Esophagus (tissue), 2 donors: ENCODE data around the gene ADGRA1. TPM values are rescaled to one million over a fixed set of nuclear protein-coding genes. Genes with fewer than 3 reads are reported as not detected.

Source experiments
- H3K27ac ChIP-seq, 2 donors: one replicate each; pipeline ENCODE4 v1.5.1; 2013; ENCODE audit warnings: low read depth in 2 of 2, mild to moderate bottlenecking in 2 of 2, inconsistent platforms in 1 of 2, low read length in 1 of 2, moderate library complexity in 1 of 2
- H3K27me3 ChIP-seq, 2 donors: one replicate each; pipeline ENCODE4 v1.6.1; 2013; ENCODE audit warnings: low read length in 2 of 2, control low read depth in 1 of 2, mild to moderate bottlenecking in 1 of 2; ENCODE audit not compliant: insufficient read depth in 2 of 2, control insufficient read depth in 1 of 2
- H3K36me3 ChIP-seq, 2 donors: one replicate each; pipeline ENCODE4 v1.6.1; 2013; ENCODE audit warnings: low read length in 1 of 2; ENCODE audit not compliant: control insufficient read depth in 2 of 2, insufficient read depth in 2 of 2
- H3K4me1 ChIP-seq, 2 donors: one replicate each; pipeline ENCODE4 v1.6.1; 2013; ENCODE audit warnings: low read length in 1 of 2; ENCODE audit not compliant: control insufficient read depth in 2 of 2, insufficient read depth in 2 of 2
- H3K4me3 ChIP-seq, 2 donors: one replicate each; pipeline ENCODE4 v1.5.1; 2013; ENCODE audit warnings: low read length in 2 of 2, mild to moderate bottlenecking in 2 of 2, low read depth in 1 of 2, moderate library complexity in 1 of 2
- H3K9me3 ChIP-seq, 2 donors: one replicate each; pipeline ENCODE4 v1.6.1; 2013; ENCODE audit warnings: mild to moderate bottlenecking in 2 of 2, low read depth in 1 of 2, low read length in 1 of 2, moderate library complexity in 1 of 2; ENCODE audit not compliant: control insufficient read depth in 2 of 2, insufficient read depth in 1 of 2
- WGBS, 2 donors: extraction: QIAGEN DNeasy Blood & Tissue Kit; methylation state at CpG; one replicate each; pipeline ENCODE4 v1.1.7; 2013; 5-methylcytosine and 5-hydroxymethylcytosine counted together
- polyA plus RNA-seq, 2 donors: library from polyadenylated mRNA; stranded (reverse); fragments of 200-250 nt; gene quantifications; one replicate each; pipeline ENCODE4 v1.2.3, GENCODE V29; 2013
- donor health status: healthy with polysubstance abuse.
- donor health status: Bipolar disorder and iron deficiency.

ADGRA1 gene
- polyA plus RNA-seq, 2 donors, result 0.01 to 0.04 TPM

- Histone ChIP-seq H3K9me3 (no peaks in the 10 kb centered on the region), H3K4me3 (no peak overlapping the region), H3K4me1 (no peaks in the 10 kb centered on the region), H3K27ac (no peak overlapping the region), H3K36me3 (no peaks in the 10 kb centered on the region), H3K27me3 (no peaks in the 10 kb centered on the region)
- 77 to 80% methylated on average over 12 of the region's 12 CpGs for WGBS, 2 donors
Observed at GRCh38 chr10:133060881-133061280, 26.8 kb upstream of the ADGRA1 start.

- H3K4me3 ChIP-seq, result no peak overlapping the region
- no peaks in the 10 kb centered on the region for H3K9me3 ChIP-seq
- no peak overlapping the region for H3K27ac ChIP-seq
- H3K4me1 ChIP-seq, result no peaks in the 10 kb centered on the region
- WGBS, 2 donors, result 79 to 85% methylated on average over 23 of the region's 23 CpGs
- no peaks in the 10 kb centered on the region for H3K36me3 ChIP-seq
- H3K27me3 ChIP-seq, result no peaks in the 10 kb centered on the region
Observed at GRCh38 chr10:133061296-133062038, 26.3 kb upstream of the ADGRA1 start.

- H3K27me3 ChIP-seq, result no peaks in the 10 kb centered on the region
- H3K36me3 ChIP-seq, result no peaks in the 10 kb centered on the region
- 78 to 84% methylated on average over 23 of the region's 23 CpGs for WGBS, 2 donors
- H3K27ac ChIP-seq, result no peak overlapping the region
- H3K9me3 ChIP-seq, result no peaks in the 10 kb centered on the region
- no peaks in the 10 kb centered on the region for H3K4me1 ChIP-seq
- no peak overlapping the region for H3K4me3 ChIP-seq
Observed at GRCh38 chr10:133062085-133062484, 25.6 kb upstream of the ADGRA1 start.

GRCh38 chr10:133062635-133063034, 25.1 kb upstream of the ADGRA1 start:
- no peak overlapping the region for H3K4me3 ChIP-seq
- no peaks in the 10 kb centered on the region for H3K36me3 ChIP-seq
- H3K9me3 ChIP-seq, result no peaks in the 10 kb centered on the region
- no peaks in the 10 kb centered on the region for H3K4me1 ChIP-seq
- H3K27ac ChIP-seq, result no peak overlapping the region
- WGBS, 2 donors, result 62 to 63% methylated on average over 23 of the region's 23 CpGs
- no peaks in the 10 kb centered on the region for H3K27me3 ChIP-seq

GRCh38 chr10:133067149-133068105, 20.3 kb upstream of the ADGRA1 start:
- Histone ChIP-seq H3K36me3 (no peaks in the 10 kb centered on the region), H3K27me3 (no peaks in the 10 kb centered on the region), H3K4me1 (no peaks in the 10 kb centered on the region), H3K27ac (no peak overlapping the region), H3K9me3 (no peaks in the 10 kb centered on the region), H3K4me3 (no peak overlapping the region)
- WGBS, 2 donors, result 64 to 70% methylated on average over 26 of the region's 26 CpGs

GRCh38 chr10:133068111-133069032, 19.4 kb upstream of the ADGRA1 start:
- Histone ChIP-seq H3K27me3 (no peaks in the 10 kb centered on the region), H3K36me3 (no peaks in the 10 kb centered on the region), H3K9me3 (no peaks in the 10 kb centered on the region), H3K4me1 (no peaks in the 10 kb centered on the region), H3K27ac (no peak overlapping the region), H3K4me3 (no peak overlapping the region)
- WGBS, 2 donors, result 81% methylated on average over 24 of the region's 24 CpGs

GRCh38 chr10:133069033-133069525, 18.6 kb upstream of the ADGRA1 start:
- 67 to 68% methylated on average over 23 of the region's 23 CpGs for WGBS, 2 donors
- Histone ChIP-seq H3K27me3 (no peaks in the 10 kb centered on the region), H3K4me3 (no peak overlapping the region), H3K36me3 (no peaks in the 10 kb centered on the region), H3K9me3 (no peaks in the 10 kb centered on the region), H3K27ac (no peak overlapping the region), H3K4me1 (no peaks in the 10 kb centered on the region)

GRCh38 chr10:133070405-133070804, 17.3 kb upstream of the ADGRA1 start:
- no peaks in the 10 kb centered on the region for H3K27me3 ChIP-seq
- H3K9me3 ChIP-seq, result no peaks in the 10 kb centered on the region
- no peaks in the 10 kb centered on the region for H3K4me1 ChIP-seq
- no peak overlapping the region for H3K27ac ChIP-seq
- 70 to 72% methylated on average over 16 of the region's 16 CpGs for WGBS, 2 donors
- H3K4me3 ChIP-seq, result no peak overlapping the region
- no peaks in the 10 kb centered on the region for H3K36me3 ChIP-seq

- Histone ChIP-seq H3K4me1 (no peaks in the 10 kb centered on the region), H3K27ac (no peak overlapping the region), H3K9me3 (no peaks in the 10 kb centered on the region), H3K4me3 (no peak overlapping the region), H3K36me3 (no peaks in the 10 kb centered on the region), H3K27me3 (no peaks in the 10 kb centered on the region)
- WGBS, 2 donors, result 69 to 78% methylated on average over 21 of the region's 21 CpGs
Observed at GRCh38 chr10:133070810-133071209, 16.9 kb upstream of the ADGRA1 start.
